ENCODE data around the gene GRB2. TPM values are rescaled to one million over a fixed set of nuclear protein-coding genes. Genes with fewer than 3 reads are reported as not detected.

GRB2 gene
- total and polyA plus RNA-seq, 2 of the 8 experiments (the other 6 are each of a cell fraction or from before 2014, with no cell fraction given) = 44.2 to 101 TPM

- peaks cover 16 to 34% (median 29%) of the 10 kb centered on the region in 4 experiments for H3K4me1 ChIP-seq (replicated peaks in 1 of 4; ENCODE audit: control insufficient read depth in 3 of 4, insufficient read depth in 4 of 4, low read length in 3 of 4)
- no peak overlapping the region for H3K9ac ChIP-seq (replicated peaks in 1 of 4; ENCODE audit: extremely low read depth in 1 of 4, low read depth in 3 of 4, low read length in 3 of 4)
- no peak overlapping the region for H2BK15ac ChIP-seq (ENCODE audit: low read length)
- no peak overlapping the region for H2BK12ac ChIP-seq (ENCODE audit: low read depth, low read length)
- no peak overlapping the region for H2AFZ ChIP-seq (ENCODE audit: low read length)
- peaks cover 5% of the 10 kb centered on the region for H3K79me1 ChIP-seq (ENCODE audit: low read depth, low read length)
- H4K91ac ChIP-seq (replicated peaks; ENCODE audit: insufficient read length, low read length) = no peak overlapping the region
- DNase-seq (ENCODE audit: low read depth in 1 of 2, low spot score in 2 of 2) (no peak), FAIRE-seq (no peak)
- no peak overlapping the region for H3K23ac ChIP-seq (ENCODE audit: insufficient read length)
- H3K4me3 ChIP-seq (ENCODE audit: extremely low read depth in 1 of 4, insufficient read depth in 2 of 4, low read depth in 3 of 4, low read length in 4 of 4) = no peak overlapping the region
- H2BK20ac ChIP-seq (ENCODE audit: low read length) = no peak overlapping the region
- H3K4ac ChIP-seq (replicated peaks; ENCODE audit: insufficient read length, low read depth, low read length) = no peak overlapping the region
- H4K5ac ChIP-seq (ENCODE audit: insufficient read length, low read depth, low read length) = no peak overlapping the region
- TF ChIP-seq EZH2 (IDR thresholded peaks at IDR 0.05; ENCODE audit: low read depth, low read length, severe bottlenecking) = no peak
- no peak for TF ChIP-seq POU5F1 (IDR thresholded peaks at IDR 0.05; ENCODE audit: low read depth, low read length)
- H3K36me3 ChIP-seq (ENCODE audit: control insufficient read depth in 2 of 4, insufficient read depth in 4 of 4, low read length in 3 of 4) = no peaks in the 10 kb centered on the region
- no peak overlapping the region for H3K56ac ChIP-seq (replicated peaks; ENCODE audit: insufficient read length, low read depth, low read length)
- no peak overlapping the region for H2BK5ac ChIP-seq (ENCODE audit: low read depth, low read length)
- POLR2A ChIA-PET (ENCODE audit: partially characterized antibody) = interaction anchor here (0.7 to 1.1 kb wide), 6 partner anchors 8 to 143 kb away, joined by 3 to 5 read pairs (median 4); no protein-coding TSS in a partner anchor
- no peak overlapping the region for H2AK5ac ChIP-seq (ENCODE audit: low read depth, low read length)
- no peak overlapping the region for H3K27ac ChIP-seq (ENCODE audit: low read depth, low read length)
- peaks cover 0 to 70% of the 10 kb centered on the region in 2 experiments; a peak in 3 of 4 replicates for H3K79me2 ChIP-seq (ENCODE audit: control insufficient read depth in 1 of 2, insufficient read depth in 2 of 2, low read length in 2 of 2)
- no peaks in the 10 kb centered on the region; a peak in 1 of 4 replicates for H3K9me3 ChIP-seq (ENCODE audit: insufficient read depth in 2 of 2, low read depth in 1 of 2, low read length in 1 of 2)
- H3K27me3 ChIP-seq (replicated peaks in 1 of 4; ENCODE audit: control insufficient read depth in 3 of 4, extremely low read depth in 1 of 4, insufficient read depth in 3 of 4, low read length in 3 of 4) = no peaks in the 10 kb centered on the region
- no peak overlapping the region; a peak in 1 of 4 replicates for H3K4me2 ChIP-seq (ENCODE audit: insufficient read depth in 1 of 2, low read depth in 2 of 2, low read length in 2 of 2)
- no peak overlapping the region for H3K14ac ChIP-seq (ENCODE audit: insufficient read length)
- no peak overlapping the region for H3K18ac ChIP-seq (ENCODE audit: extremely low read depth, low read length)
- no peak overlapping the region for H4K8ac ChIP-seq (ENCODE audit: extremely low read depth, insufficient read depth, low read length)
- H2BK120ac ChIP-seq (replicated peaks; ENCODE audit: low read depth, low read length) = no peak overlapping the region
- CTCF ChIA-PET (ENCODE audit: partially characterized antibody) = interaction anchor here (0.6 to 3.8 kb wide), 5 partner anchors 26 to 360 kb away, joined by 3 to 40 read pairs (median 4); no protein-coding TSS in a partner anchor
- peaks cover 2 to 15% of the 10 kb centered on the region in 2 experiments for H4K20me1 ChIP-seq (replicated peaks in 1 of 2; ENCODE audit: control insufficient read depth in 1 of 2, insufficient read depth in 2 of 2, low read length in 2 of 2)
- H3K23me2 ChIP-seq (ENCODE audit: low read depth, low read length) = peaks cover 2% of the 10 kb centered on the region; the same call in 1 of the 2 replicates
Measured at GRCh38 chr17:75350029-75350428, 55.4 kb downstream of the GRB2 start.

Data from H1 (cell line).